H1 (cell line): ENCODE results near the gene PPP1R12A. TPM values are rescaled to one million over a fixed set of nuclear protein-coding genes. Genes with fewer than 3 reads are reported as not detected.

Source experiments
- CTCF ChIP-seq, 3 experiments: IDR thresholded peaks; 1 replicate in 2 of 3; 2 replicates in 1 of 3; pipeline versions ENCODE4 v1.5.1 to v1.6.1; 2011; ENCODE audit warnings: low read length in 3 of 3, mild to moderate bottlenecking in 3 of 3, inconsistent platforms in 2 of 3, low read depth in 1 of 3, moderate library complexity in 1 of 3; ENCODE audit not compliant: insufficient read depth in 1 of 3; ENCODE audit errors: control extremely low read depth in 1 of 3
- GABPA ChIP-seq: IDR thresholded peaks from 2 replicates; pipeline ENCODE4 v1.6.1; 2011; ENCODE audit warnings: mild to moderate bottlenecking, low read length, moderate library complexity, borderline replicate concordance; ENCODE audit not compliant: insufficient read depth
- KDM4A ChIP-seq: IDR thresholded peaks from one replicate; pipeline ENCODE4 v1.7.1; 2012; ENCODE audit warnings: low read depth, mild to moderate bottlenecking, moderate library complexity, low read length, inconsistent platforms; ENCODE audit not compliant: severe bottlenecking
- RBBP5 ChIP-seq: IDR thresholded peaks from 2 replicates; pipeline ENCODE4 v1.7.1; 2012; ENCODE audit warnings: low read depth, mild to moderate bottlenecking, inconsistent platforms, low read length, moderate library complexity, borderline replicate concordance
- SAP30 ChIP-seq: fragments of 300-600 bp; sonication (generic); IDR thresholded peaks from 2 replicates; pipeline ENCODE4 v1.7.1; 2012; ENCODE audit warnings: low read length, moderate library complexity, mild to moderate bottlenecking, inconsistent platforms; ENCODE audit not compliant: insufficient read depth, insufficient replicate concordance
- SIN3A ChIP-seq, 2 experiments: IDR thresholded peaks in 1 of 2; conservative IDR thresholded peaks in 1 of 2; 2 replicates each; pipeline ENCODE4 v1.6.1; 2011 to 2012; ENCODE audit warnings: low read length in 2 of 2, improper control_type of control experiment in 1 of 2, low read depth in 1 of 2, mild to moderate bottlenecking in 1 of 2
- polyA plus RNA-seq, 7 experiments: library from polyadenylated mRNA; depleted of rRNA in 3 of 7; stranded (reverse) in 5 of 7; unstranded in 2 of 7; fragments of >200 nt in 5 of 7; fragments of 200-250 nt in 2 of 7; gene quantifications; 1 replicate in 5 of 7; 2 replicates in 1 of 7; 4 replicates in 1 of 7; pipeline versions ENCODE4 v1.2.1 to v1.2.3, GENCODE V29; 2011 to 2013; ENCODE audit warnings: missing spikeins in 2 of 7, mixed read lengths in 2 of 7
- total RNA-seq: library from RNA; stranded (reverse); fragmentation: NEBNext Ultra II Directional; extraction: Animal tissue kit (Norgen Biotek cat#: 25700); gene quantifications from 2 replicates; pipeline ENCODE4 v1.2.1, GENCODE V29; 2021

PPP1R12A gene
- total and polyA plus RNA-seq, 2 of the 8 experiments (the other 6 are each of a cell fraction or from before 2014, with no cell fraction given): 14.7 to 81.5 TPM

GRCh38 chr12:79901506-79901905 is 33.4 kb downstream of the PPP1R12A start (continued):
- TF ChIP-seq CTCF (IDR thresholded peaks at IDR 0.05; ENCODE audit: control extremely low read depth in 1 of 3, insufficient read depth in 1 of 3, low read depth in 1 of 3, low read length in 3 of 3) (no peak), GABPA (no peak), KDM4A (no peak), RBBP5 (no peak), SIN3A (conservative IDR thresholded peaks at IDR 0.05 in 1 of 2, IDR thresholded peaks at IDR 0.05 in 1 of 2; ENCODE audit: low read depth in 1 of 2, low read length in 2 of 2) (no peak), SAP30 (no peak)
